HepG2 (cell line): ENCODE data around the gene NCKAP1.

Experiments used
- ESRRA ChIP-seq: sonication (generic); formaldehyde crosslinking; IDR thresholded peaks from 2 replicates; pipeline ENCODE4 v1.5.1; 2020; ENCODE audit warnings: mild to moderate bottlenecking, low read depth, missing genetic modification reagents
- POLR2AphosphoS5 ChIP-seq: IDR thresholded peaks from 2 replicates; pipeline ENCODE4 v1.6.1; 2012; ENCODE audit warnings: low read depth, low read length
- TAF1 ChIP-seq: sonication (generic); formaldehyde crosslinking; IDR thresholded peaks from 2 replicates; pipeline ENCODE4 v1.4.0; 2020; ENCODE audit warnings: missing genetic modification reagents
- ZFP36 ChIP-seq: fragments of 150-350 bp; IDR thresholded peaks from 2 replicates; pipeline ENCODE4 v1.6.1; 2018; ENCODE audit warnings: borderline replicate concordance, low read length, low read depth; ENCODE audit not compliant: partially characterized antibody
- ZNF878 ChIP-seq: sonication (generic); formaldehyde crosslinking; IDR thresholded peaks from 2 replicates; pipeline ENCODE4 v1.8.1; 2023; ENCODE audit warnings: mild to moderate bottlenecking, missing genetic modification reagents, moderate library complexity
- TF ChIP-seq, protein P1 (sequence below): sonication (generic); formaldehyde crosslinking; IDR thresholded peaks from 2 replicates; pipeline ENCODE4 v1.4.0; 2020; ENCODE audit warnings: missing genetic modification reagents
- TF ChIP-seq, protein P2 (sequence below): sonication (generic); formaldehyde crosslinking; IDR thresholded peaks from 2 replicates; pipeline ENCODE4 v1.4.0; 2020; ENCODE audit warnings: missing genetic modification reagents
- TF ChIP-seq, protein P3 (sequence below): sonication (generic); formaldehyde crosslinking; IDR thresholded peaks from 2 replicates; pipeline ENCODE4 v1.5.0; 2020; ENCODE audit warnings: mild to moderate bottlenecking, missing genetic modification reagents, moderate library complexity

DNA sequence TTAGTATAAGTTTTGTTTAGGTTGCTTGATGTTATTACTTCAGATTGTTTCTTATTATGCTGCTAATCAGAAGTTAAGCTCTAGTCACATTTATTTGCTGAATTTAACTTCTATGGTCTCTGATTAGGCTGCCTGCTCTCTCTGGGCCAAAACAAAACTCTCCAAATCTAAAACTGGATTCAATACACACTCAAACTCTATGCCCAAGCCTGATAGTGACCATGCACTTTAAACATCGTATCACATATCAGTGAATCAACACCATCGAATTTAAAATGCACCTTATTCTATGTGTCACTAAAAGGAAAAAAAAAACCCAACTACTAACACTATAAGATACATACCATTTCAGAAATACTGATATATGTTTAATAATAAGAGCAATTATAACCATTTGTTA, 94.9 kb downstream of the NCKAP1 start:
- TF ChIP-seq ESRRA (no peak), POLR2AphosphoS5 (no peak), ZNF878 (CRISPR knock-in tag) (no peak), TAF1 (CRISPR knock-in tag) (no peak), ZFP36 (no peak)
- TF ChIP-seq, protein P1, sequence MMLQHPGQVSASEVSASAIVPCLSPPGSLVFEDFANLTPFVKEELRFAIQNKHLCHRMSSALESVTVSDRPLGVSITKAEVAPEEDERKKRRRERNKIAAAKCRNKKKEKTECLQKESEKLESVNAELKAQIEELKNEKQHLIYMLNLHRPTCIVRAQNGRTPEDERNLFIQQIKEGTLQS, result no peak
- TF ChIP-seq, protein P2, sequence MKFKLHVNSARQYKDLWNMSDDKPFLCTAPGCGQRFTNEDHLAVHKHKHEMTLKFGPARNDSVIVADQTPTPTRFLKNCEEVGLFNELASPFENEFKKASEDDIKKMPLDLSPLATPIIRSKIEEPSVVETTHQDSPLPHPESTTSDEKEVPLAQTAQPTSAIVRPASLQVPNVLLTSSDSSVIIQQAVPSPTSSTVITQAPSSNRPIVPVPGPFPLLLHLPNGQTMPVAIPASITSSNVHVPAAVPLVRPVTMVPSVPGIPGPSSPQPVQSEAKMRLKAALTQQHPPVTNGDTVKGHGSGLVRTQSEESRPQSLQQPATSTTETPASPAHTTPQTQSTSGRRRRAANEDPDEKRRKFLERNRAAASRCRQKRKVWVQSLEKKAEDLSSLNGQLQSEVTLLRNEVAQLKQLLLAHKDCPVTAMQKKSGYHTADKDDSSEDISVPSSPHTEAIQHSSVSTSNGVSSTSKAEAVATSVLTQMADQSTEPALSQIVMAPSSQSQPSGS (CRISPR knock-in tag), result no peak
- TF ChIP-seq, protein P3, sequence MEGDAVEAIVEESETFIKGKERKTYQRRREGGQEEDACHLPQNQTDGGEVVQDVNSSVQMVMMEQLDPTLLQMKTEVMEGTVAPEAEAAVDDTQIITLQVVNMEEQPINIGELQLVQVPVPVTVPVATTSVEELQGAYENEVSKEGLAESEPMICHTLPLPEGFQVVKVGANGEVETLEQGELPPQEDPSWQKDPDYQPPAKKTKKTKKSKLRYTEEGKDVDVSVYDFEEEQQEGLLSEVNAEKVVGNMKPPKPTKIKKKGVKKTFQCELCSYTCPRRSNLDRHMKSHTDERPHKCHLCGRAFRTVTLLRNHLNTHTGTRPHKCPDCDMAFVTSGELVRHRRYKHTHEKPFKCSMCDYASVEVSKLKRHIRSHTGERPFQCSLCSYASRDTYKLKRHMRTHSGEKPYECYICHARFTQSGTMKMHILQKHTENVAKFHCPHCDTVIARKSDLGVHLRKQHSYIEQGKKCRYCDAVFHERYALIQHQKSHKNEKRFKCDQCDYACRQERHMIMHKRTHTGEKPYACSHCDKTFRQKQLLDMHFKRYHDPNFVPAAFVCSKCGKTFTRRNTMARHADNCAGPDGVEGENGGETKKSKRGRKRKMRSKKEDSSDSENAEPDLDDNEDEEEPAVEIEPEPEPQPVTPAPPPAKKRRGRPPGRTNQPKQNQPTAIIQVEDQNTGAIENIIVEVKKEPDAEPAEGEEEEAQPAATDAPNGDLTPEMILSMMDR (CRISPR knock-in tag), result no peak
